Epithelial cell of alveolus of lung (primary cell): ENCODE results near the gene DNASE1. TPM values are rescaled to one million over a fixed set of nuclear protein-coding genes. Genes with fewer than 3 reads are reported as not detected.

ENCODE experiments used
- total RNA-seq: library from RNA; depleted of rRNA; stranded (reverse); fragments of >200 nt; gene quantifications from 2 replicates; pipeline ENCODE4 v1.2.1, GENCODE V29; 2015

DNASE1 gene, protein sequence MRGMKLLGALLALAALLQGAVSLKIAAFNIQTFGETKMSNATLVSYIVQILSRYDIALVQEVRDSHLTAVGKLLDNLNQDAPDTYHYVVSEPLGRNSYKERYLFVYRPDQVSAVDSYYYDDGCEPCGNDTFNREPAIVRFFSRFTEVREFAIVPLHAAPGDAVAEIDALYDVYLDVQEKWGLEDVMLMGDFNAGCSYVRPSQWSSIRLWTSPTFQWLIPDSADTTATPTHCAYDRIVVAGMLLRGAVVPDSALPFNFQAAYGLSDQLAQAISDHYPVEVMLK
- 2.1 and 15.8 TPM in 2 replicates for total RNA-seq

DNA sequence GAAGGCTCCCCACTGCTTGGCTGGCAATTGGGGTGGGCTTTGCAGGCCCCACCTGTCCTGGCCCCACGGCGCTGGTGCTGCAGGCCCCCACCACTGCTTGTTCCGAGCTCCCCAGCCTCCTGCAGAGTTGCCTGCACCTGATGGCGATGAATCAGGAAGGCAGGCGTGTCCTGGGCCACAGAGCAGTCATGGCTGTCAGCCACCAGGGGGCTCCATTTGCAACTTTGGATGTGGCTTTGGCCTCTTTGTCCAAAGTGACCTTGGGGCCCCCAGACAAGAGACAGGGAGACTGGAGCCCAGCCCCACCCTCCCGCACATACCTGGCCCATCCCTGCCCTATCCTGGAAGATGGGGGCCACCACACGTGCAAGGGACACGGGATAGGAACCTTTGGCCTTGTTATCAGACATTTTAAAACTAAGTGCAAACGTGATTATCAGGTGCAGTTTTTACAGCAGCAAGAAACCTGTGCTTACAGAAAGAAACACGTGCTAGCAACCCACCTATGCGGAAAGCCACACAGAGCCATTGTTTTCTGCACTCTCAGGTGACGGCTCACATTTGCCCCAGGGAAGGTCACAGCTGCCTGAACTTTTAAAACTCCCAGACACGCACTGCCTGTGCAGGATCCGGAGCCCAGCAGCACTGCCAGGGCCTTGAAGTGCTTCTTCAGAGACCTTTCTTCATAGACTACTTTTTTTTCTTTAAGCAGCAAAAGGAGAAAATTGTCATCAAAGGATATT, at the start of gene DNASE1:
TSS of gene DNASE1 (plus strand) at position 443 of the 743 bp plus-strand sequence. CDS start 683 bp downstream, outside the sequence.

DNA sequence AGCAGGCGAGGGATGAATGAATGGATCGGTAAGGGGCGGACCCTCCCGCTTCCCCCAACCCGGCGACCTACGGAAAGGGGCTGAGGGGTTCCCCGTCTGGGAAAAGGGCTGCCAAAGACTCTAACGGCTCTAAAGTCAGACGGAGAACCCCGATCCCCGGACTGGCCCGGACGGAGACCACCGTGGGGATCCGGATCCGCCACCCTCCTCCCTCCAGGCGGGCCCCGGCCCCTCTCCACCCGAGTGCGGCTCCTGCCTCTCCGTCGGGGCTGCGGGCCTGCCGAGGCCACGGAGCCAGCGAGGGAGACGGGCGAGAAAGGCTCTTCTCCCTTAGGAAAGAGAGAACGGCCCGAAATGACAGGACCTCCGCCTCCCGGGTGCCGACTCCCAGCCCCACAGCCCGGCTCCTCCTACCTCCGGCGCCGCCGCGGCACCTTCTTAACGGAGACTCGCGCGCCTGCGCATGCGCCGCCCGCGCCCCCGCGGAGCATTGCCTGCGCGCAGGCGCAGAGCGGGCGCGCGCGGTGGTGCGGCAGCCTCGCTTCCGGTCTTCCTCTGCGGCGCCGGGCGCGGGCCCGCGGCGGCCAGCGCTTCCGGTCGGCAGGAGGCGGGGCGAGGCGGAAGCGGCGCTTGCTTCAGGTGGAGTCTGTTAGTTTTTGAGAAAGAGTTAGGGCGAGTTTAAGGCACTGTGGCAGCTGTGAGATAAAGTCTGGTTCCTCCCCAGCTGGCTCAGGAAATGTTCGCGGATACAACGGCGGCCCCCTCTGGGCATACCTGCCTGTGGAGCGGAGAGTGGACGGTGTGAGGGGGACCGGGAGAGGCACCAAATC, 43.1 kb upstream of the DNASE1 start, which contains the start of gene SLX4:
TSS of gene SLX4 (minus strand) at position 461 of the 830 bp plus-strand sequence. CDS start 2,642 bp downstream, outside the sequence.

Other genes with a start within 250 kb of the DNASE1 start
- 1.5 and 1.9 TPM in 2 replicates for gene ZNF597, start 211.2 kb upstream of the DNASE1 start, total RNA-seq
- 17.1 and 37.0 TPM in 2 replicates for gene NAA60, start 211.0 kb upstream of the DNASE1 start, total RNA-seq
- gene C16orf90, start 159.2 kb upstream of the DNASE1 start, total RNA-seq = not detected in 2 replicates
- 12.3 and 27.1 TPM in 2 replicates for gene CLUAP1, start 153.7 kb upstream of the DNASE1 start, total RNA-seq
- gene NLRC3, start 77.3 kb upstream of the DNASE1 start, total RNA-seq = 0.08 TPM in 1 of 2 replicates, not detected in the other
- 3.5 and 3.9 TPM in 2 replicates for gene SLX4, start 43.1 kb upstream of the DNASE1 start, total RNA-seq
- gene TRAP1, start 62.8 kb downstream of the DNASE1 start, total RNA-seq = 76.5 and 82.3 TPM in 2 replicates
- 14.7 and 30.2 TPM in 2 replicates for gene CREBBP, start 226.0 kb downstream of the DNASE1 start, total RNA-seq